Ovary (tissue), 9 donors: Measurements from ENCODE around the gene RASGRP4. TPM values are rescaled to one million over a fixed set of nuclear protein-coding genes. Genes with fewer than 3 reads are reported as not detected.

Experiments used
- DNase-seq, 5 donors: peaks; one replicate each; pipeline ENCODE4 v3.0.0-alpha.2; 2019 to 2020
- H3K27ac ChIP-seq, 2 donors: fragments of 200-600 bp; one replicate each; pipeline versions ENCODE4 v1.5.1 to v1.8.0; 2019 to 2022
- H3K27me3 ChIP-seq: fragments of 200-600 bp; one replicate; pipeline ENCODE4 v1.8.0; 2022
- H3K36me3 ChIP-seq: fragments of 200-600 bp; sonication (generic); one replicate; pipeline ENCODE4 v1.5.1; 2019
- H3K4me1 ChIP-seq: one replicate; pipeline ENCODE4 v1.8.1; 2013; ENCODE audit warnings: mild to moderate bottlenecking, moderate library complexity; ENCODE audit not compliant: insufficient read depth
- H3K4me3 ChIP-seq: fragments of 200-600 bp; sonication (generic); one replicate; pipeline ENCODE4 v1.5.1; 2017
- H3K9me3 ChIP-seq, 2 donors: fragments of 200-600 bp in 1 of 2; sonication (generic) in 1 of 2; one replicate each; pipeline versions ENCODE4 v1.5.1 to v1.8.1; 2013 to 2019; ENCODE audit warnings: mild to moderate bottlenecking in 1 of 2, moderate library complexity in 1 of 2
- EP300 ChIP-seq: sonication (generic); formaldehyde crosslinking; IDR thresholded peaks from one replicate; pipeline ENCODE4 v1.6.1; 2017; ENCODE audit warnings: antibody characterized with exemption
- POLR2A ChIP-seq: fragments of 450-650 bp; IDR thresholded peaks from one replicate; pipeline ENCODE4 v1.6.1; 2017; ENCODE audit warnings: antibody characterized with exemption, mild to moderate bottlenecking, moderate library complexity
- WGBS, 3 donors: extraction: QIAGEN DNeasy Blood & Tissue Kit in 1 of 3; methylation state at CpG; one replicate each; pipeline versions ENCODE4 v1.1.5 to v1.1.7; 2013 to 2017; 5-methylcytosine and 5-hydroxymethylcytosine counted together
- intact Hi-C, 4 donors: fragments of 100-400 bp; cut with DNase I; formaldehyde crosslinking; loops; one replicate each; pipeline versions ENCODE4 v1.11.0 to v1.15.1; 2022 to 2023
- polyA plus RNA-seq, 2 donors: library from polyadenylated mRNA; stranded (reverse); fragments of 200-250 nt in 1 of 2; fragments of 350-450 nt in 1 of 2; fragmentation: Illumina TruSeq in 1 of 2; extraction: RNeasy Lipid Tissue Mini Kit (QIAGEN cat#74804) in 1 of 2; gene quantifications; one replicate each; pipeline ENCODE4 v1.2.3, GENCODE V29; 2013 to 2014
- total RNA-seq, 7 donors: library from RNA; depleted of rRNA in 2 of 7; stranded (reverse); fragments of >200 nt in 2 of 7; fragmentation: NEBNext Ultra II Directional in 3 of 7; extraction: Animal tissue kit (Norgen Biotek cat#: 25700) in 3 of 7; gene quantifications; one replicate each; pipeline versions ENCODE4 v1.1.0 to v1.2.4, GENCODE V29; 2016 to 2023
- TF ChIP-seq, protein P1 (sequence below), 3 donors: fragments of 450-650 bp in 2 of 3; fragments of 200-600 bp in 1 of 3; IDR thresholded peaks; one replicate each; pipeline versions ENCODE4 v1.5.1 to v1.8.0; 2016 to 2022; ENCODE audit warnings: antibody characterized with exemption in 3 of 3, mild to moderate bottlenecking in 1 of 3
- donor health status: DM: no; HTN: no; CAD: no; lungs with moderate emphysema.
- donor health status: DM: no; HTN: no; CAD: no.
- donor health status: Bipolar disorder and iron deficiency.
- donor health status: DM: yes; HTN: yes; CAD: no.
- donor health status: DM: no; HTN: no; CAD: no.
- donor health status: DM: yes; HTN: yes; CAD: no.

Gene RASGRP4
- total and polyA plus RNA-seq, 9 donors = 0.45 to 2.5 (median 0.84) TPM

DNA sequence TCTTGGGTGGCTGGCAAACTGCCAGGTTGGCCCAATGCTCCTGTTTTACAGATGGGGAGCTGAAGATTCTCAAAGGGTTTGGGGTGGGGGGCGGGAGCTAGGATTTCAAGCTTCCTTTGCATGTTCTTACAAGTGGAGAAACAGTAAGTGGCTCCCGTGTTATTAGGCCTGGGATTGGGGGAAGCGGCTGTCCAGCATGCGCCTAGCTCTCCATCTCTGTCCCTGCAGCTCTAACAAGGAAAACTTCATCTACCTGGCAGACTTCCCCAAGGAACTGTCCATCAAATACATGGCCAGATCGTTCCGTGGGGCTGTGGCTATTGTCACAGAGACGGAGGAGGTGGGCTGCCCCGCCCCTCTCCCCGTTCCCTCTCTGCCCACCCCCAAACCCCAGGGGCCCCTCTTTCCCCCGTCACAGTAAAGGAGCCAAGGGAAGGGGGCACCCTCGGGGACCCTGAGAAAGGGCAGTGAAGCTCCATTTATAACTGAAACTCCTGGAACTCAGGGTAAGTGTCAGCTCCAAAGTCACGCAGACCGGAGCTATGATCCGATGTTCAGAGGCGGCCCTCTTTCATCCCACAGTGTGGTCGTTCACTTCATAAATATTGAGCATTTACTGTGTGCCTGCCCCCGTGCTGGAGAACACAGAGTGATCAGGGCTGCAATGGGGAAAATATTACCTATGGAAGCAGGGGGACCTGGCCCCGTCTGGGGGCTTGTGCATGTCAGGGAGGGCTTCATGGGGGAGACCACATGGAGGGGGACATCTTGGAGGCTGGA, 66.6 kb downstream of the RASGRP4 start:
- Histone ChIP-seq H3K36me3 (no peaks in the 10 kb centered on the region), H3K27ac (no peak overlapping the region), H3K9me3 (no peaks in the 10 kb centered on the region), H3K27me3 (no peaks in the 10 kb centered on the region), H3K4me3 (no peak overlapping the region), H3K4me1 (peaks cover 3% of the 10 kb centered on the region)
- WGBS, 3 donors = 38 to 50% (median 43%) methylated on average over 18 of the region's 18 CpGs
- TF ChIP-seq, protein P1, sequence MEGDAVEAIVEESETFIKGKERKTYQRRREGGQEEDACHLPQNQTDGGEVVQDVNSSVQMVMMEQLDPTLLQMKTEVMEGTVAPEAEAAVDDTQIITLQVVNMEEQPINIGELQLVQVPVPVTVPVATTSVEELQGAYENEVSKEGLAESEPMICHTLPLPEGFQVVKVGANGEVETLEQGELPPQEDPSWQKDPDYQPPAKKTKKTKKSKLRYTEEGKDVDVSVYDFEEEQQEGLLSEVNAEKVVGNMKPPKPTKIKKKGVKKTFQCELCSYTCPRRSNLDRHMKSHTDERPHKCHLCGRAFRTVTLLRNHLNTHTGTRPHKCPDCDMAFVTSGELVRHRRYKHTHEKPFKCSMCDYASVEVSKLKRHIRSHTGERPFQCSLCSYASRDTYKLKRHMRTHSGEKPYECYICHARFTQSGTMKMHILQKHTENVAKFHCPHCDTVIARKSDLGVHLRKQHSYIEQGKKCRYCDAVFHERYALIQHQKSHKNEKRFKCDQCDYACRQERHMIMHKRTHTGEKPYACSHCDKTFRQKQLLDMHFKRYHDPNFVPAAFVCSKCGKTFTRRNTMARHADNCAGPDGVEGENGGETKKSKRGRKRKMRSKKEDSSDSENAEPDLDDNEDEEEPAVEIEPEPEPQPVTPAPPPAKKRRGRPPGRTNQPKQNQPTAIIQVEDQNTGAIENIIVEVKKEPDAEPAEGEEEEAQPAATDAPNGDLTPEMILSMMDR (IDR thresholded peaks at IDR 0.05) = no peak
- TF ChIP-seq EP300 = no peak
- no peak for TF ChIP-seq POLR2A
- intact Hi-C loops = no loop called here
- no peak for DNase-seq

Other genes starting within 250 kb of the RASGRP4 start
- 1 to 10 TPM in 1 of 7 donors, under 1 TPM in 4, not detected in 2; 0.23 to 1.0 (median 0.35) TPM for gene DPF1, start 202.0 kb downstream of the RASGRP4 start, total RNA-seq
- gene DPF1, start 202.0 kb downstream of the RASGRP4 start, polyA plus RNA-seq = under 1 TPM; 0.23 to 0.50 TPM
- 100 to 1,000 TPM in 3 of 7 donors, 10 to 100 TPM in 4; 36.8 to 235 (median 97.1) TPM for gene PPP1R14A, start 169.8 kb downstream of the RASGRP4 start, total RNA-seq
- gene PPP1R14A, start 169.8 kb downstream of the RASGRP4 start, polyA plus RNA-seq = 10 to 100 TPM; 10.5 to 92.8 TPM
- gene SPINT2, start 161.6 kb downstream of the RASGRP4 start, total RNA-seq = 100 to 1,000 TPM; 111 to 556 (median 118) TPM
- 10 to 100 TPM; 71.5 to 79.6 TPM for gene SPINT2, start 161.6 kb downstream of the RASGRP4 start, polyA plus RNA-seq
- 100 to 1,000 TPM in 1 of 7 donors, 10 to 100 TPM in 2, 1 to 10 TPM in 3, not detected in 1; 1.8 to 179 (median 11.1) TPM for gene C19orf33, start 122.0 kb downstream of the RASGRP4 start, total RNA-seq
- gene C19orf33, start 122.0 kb downstream of the RASGRP4 start, polyA plus RNA-seq = 1 to 10 TPM in 1 of 2 donors, not detected in 1; 7.9 TPM
- 10 to 100 TPM in 6 of 7 donors, 1 to 10 TPM in 1; 8.5 to 37.2 (median 21.8) TPM for gene YIF1B, start 110.3 kb downstream of the RASGRP4 start, total RNA-seq
- 10 to 100 TPM in 1 of 2 donors, 1 to 10 TPM in 1; 9.9 to 23.7 TPM for gene YIF1B, start 110.3 kb downstream of the RASGRP4 start, polyA plus RNA-seq
- 10 to 100 TPM in 5 of 7 donors, 1 to 10 TPM in 2; 6.0 to 30.1 (median 19.8) TPM for gene KCNK6, start 106.4 kb downstream of the RASGRP4 start, total RNA-seq
- gene KCNK6, start 106.4 kb downstream of the RASGRP4 start, polyA plus RNA-seq = 10 to 100 TPM in 1 of 2 donors, 1 to 10 TPM in 1; 7.4 to 16.4 TPM
- 10 to 100 TPM in 1 of 7 donors, 1 to 10 TPM in 6; 2.9 to 13.4 (median 5.7) TPM for gene CATSPERG, start 90.4 kb downstream of the RASGRP4 start, total RNA-seq
- 1 to 10 TPM; 1.8 to 2.1 TPM for gene CATSPERG, start 90.4 kb downstream of the RASGRP4 start, polyA plus RNA-seq
- gene PSMD8, start 51.6 kb downstream of the RASGRP4 start, total RNA-seq = 100 to 1,000 TPM in 3 of 7 donors, 10 to 100 TPM in 4; 59.1 to 125 (median 85.3) TPM
- gene PSMD8, start 51.6 kb downstream of the RASGRP4 start, polyA plus RNA-seq = 100 to 1,000 TPM in 1 of 2 donors, 10 to 100 TPM in 1; 81.5 to 129 TPM
- under 1 TPM in 5 of 7 donors, not detected in 2; 0.24 to 0.75 (median 0.69) TPM for gene GGN, start 38.2 kb downstream of the RASGRP4 start, total RNA-seq
- gene GGN, start 38.2 kb downstream of the RASGRP4 start, polyA plus RNA-seq = under 1 TPM in 1 of 2 donors, not detected in 1; 0.28 TPM
- 1 to 10 TPM in 4 of 7 donors, under 1 TPM in 3; 0.24 to 2.1 (median 1.0) TPM for gene SPRED3, start 37.5 kb downstream of the RASGRP4 start, total RNA-seq
- under 1 TPM; 0.29 to 0.60 TPM for gene SPRED3, start 37.5 kb downstream of the RASGRP4 start, polyA plus RNA-seq
- gene FAM98C, start 23.1 kb downstream of the RASGRP4 start, total RNA-seq = 10 to 100 TPM; 16.5 to 23.7 (median 20.9) TPM
- 10 to 100 TPM in 1 of 2 donors, 1 to 10 TPM in 1; 7.8 to 18.8 TPM for gene FAM98C, start 23.1 kb downstream of the RASGRP4 start, polyA plus RNA-seq
- 1 to 10 TPM in 3 of 7 donors, under 1 TPM in 4; 0.57 to 2.6 (median 0.88) TPM for gene RYR1, start 7.5 kb upstream of the RASGRP4 start, total RNA-seq
- 1 to 10 TPM; 1.5 to 1.6 TPM for gene RYR1, start 7.5 kb upstream of the RASGRP4 start, polyA plus RNA-seq
- gene MAP4K1, start 191.7 kb upstream of the RASGRP4 start, total RNA-seq = 1 to 10 TPM in 6 of 7 donors, under 1 TPM in 1; 0.95 to 6.1 (median 2.6) TPM
- 1 to 10 TPM; 1.0 to 2.6 TPM for gene MAP4K1, start 191.7 kb upstream of the RASGRP4 start, polyA plus RNA-seq
- gene EIF3K, start 193.0 kb upstream of the RASGRP4 start, total RNA-seq = 100 to 1,000 TPM; 247 to 527 (median 267) TPM
- 100 to 1,000 TPM; 215 to 391 TPM for gene EIF3K, start 193.0 kb upstream of the RASGRP4 start, polyA plus RNA-seq
- gene ACTN4, start 221.4 kb upstream of the RASGRP4 start, total RNA-seq = 100 to 1,000 TPM; 139 to 419 (median 299) TPM
- gene ACTN4, start 221.4 kb upstream of the RASGRP4 start, polyA plus RNA-seq = 100 to 1,000 TPM; 188 to 458 TPM